Measurements from ENCODE around the gene SLC3A2. TPM values are rescaled to one million over a fixed set of nuclear protein-coding genes. Genes with fewer than 3 reads are reported as not detected.

Gene SLC3A2
- total and polyA plus RNA-seq, 4 donors, result 34.3 to 59.5 (median 51.0) TPM

DNA sequence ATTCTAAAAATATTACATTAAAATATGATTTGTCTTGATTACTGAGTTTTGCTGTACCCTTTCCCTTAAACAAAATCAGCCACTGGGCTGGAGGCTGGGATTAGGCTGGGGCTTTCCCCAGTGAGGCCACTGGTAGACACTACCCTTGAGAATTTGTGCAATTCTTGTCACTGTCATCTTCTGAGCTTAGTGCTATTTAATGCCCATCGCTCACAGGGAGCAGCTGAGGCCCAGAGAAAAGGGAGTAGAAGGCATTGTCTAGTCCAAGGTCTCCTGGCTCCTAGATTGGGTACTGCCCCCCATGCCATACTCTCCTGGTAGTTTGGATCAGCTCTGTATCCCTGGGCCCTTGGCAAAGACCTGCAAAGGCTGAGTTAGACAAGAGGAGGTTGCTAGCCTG, 33.7 kb downstream of the SLC3A2 start:
- no peak overlapping the region for H3K9ac ChIP-seq (ENCODE audit: low read depth in 1 of 2, low read length in 2 of 2)
- no peak for DNase-seq (ENCODE audit: low spot score)
- no peak overlapping the region for H3K4me3 ChIP-seq (ENCODE audit: low read depth in 1 of 3, low read length in 3 of 3)
- H3K27me3 ChIP-seq (ENCODE audit: control insufficient read depth in 4 of 4, insufficient read depth in 4 of 4, low read length in 3 of 4), result no peaks in the 10 kb centered on the region
- TF ChIP-seq RAD21 (IDR thresholded peaks at IDR 0.05), result no peak
- TF ChIP-seq TAF1 (conservative IDR thresholded peaks at IDR 0.05), result no peak
- TF ChIP-seq, protein P1, sequence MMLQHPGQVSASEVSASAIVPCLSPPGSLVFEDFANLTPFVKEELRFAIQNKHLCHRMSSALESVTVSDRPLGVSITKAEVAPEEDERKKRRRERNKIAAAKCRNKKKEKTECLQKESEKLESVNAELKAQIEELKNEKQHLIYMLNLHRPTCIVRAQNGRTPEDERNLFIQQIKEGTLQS (IDR thresholded peaks at IDR 0.05), result no peak
- TF ChIP-seq HNF4G (IDR thresholded peaks at IDR 0.05), result no peak
- no peak for TF ChIP-seq FOXA1 (IDR thresholded peaks at IDR 0.05)
- TF ChIP-seq, protein P2, sequence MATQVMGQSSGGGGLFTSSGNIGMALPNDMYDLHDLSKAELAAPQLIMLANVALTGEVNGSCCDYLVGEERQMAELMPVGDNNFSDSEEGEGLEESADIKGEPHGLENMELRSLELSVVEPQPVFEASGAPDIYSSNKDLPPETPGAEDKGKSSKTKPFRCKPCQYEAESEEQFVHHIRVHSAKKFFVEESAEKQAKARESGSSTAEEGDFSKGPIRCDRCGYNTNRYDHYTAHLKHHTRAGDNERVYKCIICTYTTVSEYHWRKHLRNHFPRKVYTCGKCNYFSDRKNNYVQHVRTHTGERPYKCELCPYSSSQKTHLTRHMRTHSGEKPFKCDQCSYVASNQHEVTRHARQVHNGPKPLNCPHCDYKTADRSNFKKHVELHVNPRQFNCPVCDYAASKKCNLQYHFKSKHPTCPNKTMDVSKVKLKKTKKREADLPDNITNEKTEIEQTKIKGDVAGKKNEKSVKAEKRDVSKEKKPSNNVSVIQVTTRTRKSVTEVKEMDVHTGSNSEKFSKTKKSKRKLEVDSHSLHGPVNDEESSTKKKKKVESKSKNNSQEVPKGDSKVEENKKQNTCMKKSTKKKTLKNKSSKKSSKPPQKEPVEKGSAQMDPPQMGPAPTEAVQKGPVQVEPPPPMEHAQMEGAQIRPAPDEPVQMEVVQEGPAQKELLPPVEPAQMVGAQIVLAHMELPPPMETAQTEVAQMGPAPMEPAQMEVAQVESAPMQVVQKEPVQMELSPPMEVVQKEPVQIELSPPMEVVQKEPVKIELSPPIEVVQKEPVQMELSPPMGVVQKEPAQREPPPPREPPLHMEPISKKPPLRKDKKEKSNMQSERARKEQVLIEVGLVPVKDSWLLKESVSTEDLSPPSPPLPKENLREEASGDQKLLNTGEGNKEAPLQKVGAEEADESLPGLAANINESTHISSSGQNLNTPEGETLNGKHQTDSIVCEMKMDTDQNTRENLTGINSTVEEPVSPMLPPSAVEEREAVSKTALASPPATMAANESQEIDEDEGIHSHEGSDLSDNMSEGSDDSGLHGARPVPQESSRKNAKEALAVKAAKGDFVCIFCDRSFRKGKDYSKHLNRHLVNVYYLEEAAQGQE (IDR thresholded peaks at IDR 0.05), result no peak
- TF ChIP-seq, protein P3, sequence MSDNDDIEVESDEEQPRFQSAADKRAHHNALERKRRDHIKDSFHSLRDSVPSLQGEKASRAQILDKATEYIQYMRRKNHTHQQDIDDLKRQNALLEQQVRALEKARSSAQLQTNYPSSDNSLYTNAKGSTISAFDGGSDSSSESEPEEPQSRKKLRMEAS (IDR thresholded peaks at IDR 0.05), result no peak
- no peak for TF ChIP-seq SP1 (IDR thresholded peaks at IDR 0.05)
- TF ChIP-seq FOXA2 (IDR thresholded peaks at IDR 0.05), result no peak
- TF ChIP-seq, protein P4, sequence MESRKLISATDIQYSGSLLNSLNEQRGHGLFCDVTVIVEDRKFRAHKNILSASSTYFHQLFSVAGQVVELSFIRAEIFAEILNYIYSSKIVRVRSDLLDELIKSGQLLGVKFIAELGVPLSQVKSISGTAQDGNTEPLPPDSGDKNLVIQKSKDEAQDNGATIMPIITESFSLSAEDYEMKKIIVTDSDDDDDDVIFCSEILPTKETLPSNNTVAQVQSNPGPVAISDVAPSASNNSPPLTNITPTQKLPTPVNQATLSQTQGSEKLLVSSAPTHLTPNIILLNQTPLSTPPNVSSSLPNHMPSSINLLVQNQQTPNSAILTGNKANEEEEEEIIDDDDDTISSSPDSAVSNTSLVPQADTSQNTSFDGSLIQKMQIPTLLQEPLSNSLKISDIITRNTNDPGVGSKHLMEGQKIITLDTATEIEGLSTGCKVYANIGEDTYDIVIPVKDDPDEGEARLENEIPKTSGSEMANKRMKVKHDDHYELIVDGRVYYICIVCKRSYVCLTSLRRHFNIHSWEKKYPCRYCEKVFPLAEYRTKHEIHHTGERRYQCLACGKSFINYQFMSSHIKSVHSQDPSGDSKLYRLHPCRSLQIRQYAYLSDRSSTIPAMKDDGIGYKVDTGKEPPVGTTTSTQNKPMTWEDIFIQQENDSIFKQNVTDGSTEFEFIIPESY (IDR thresholded peaks at IDR 0.05), result no peak
- TF ChIP-seq NR2F2 (IDR thresholded peaks at IDR 0.05), result no peak
- H3K9me3 ChIP-seq (ENCODE audit: control insufficient read depth in 4 of 4, low read length in 3 of 4), result no peaks in the 10 kb centered on the region
- H3K27ac ChIP-seq (ENCODE audit: low read depth in 1 of 2, low read length in 2 of 2), result no peak overlapping the region
- no peaks in the 10 kb centered on the region for H3K4me1 ChIP-seq (ENCODE audit: control insufficient read depth in 4 of 4, insufficient read depth in 4 of 4, low read length in 3 of 4)
- H3K36me3 ChIP-seq (ENCODE audit: control insufficient read depth in 4 of 4, insufficient read depth in 3 of 4, low read depth in 1 of 4, low read length in 3 of 4), result no peaks in the 10 kb centered on the region
- 100% methylated on average over 1 of the region's 1 CpG for WGBS

DNA sequence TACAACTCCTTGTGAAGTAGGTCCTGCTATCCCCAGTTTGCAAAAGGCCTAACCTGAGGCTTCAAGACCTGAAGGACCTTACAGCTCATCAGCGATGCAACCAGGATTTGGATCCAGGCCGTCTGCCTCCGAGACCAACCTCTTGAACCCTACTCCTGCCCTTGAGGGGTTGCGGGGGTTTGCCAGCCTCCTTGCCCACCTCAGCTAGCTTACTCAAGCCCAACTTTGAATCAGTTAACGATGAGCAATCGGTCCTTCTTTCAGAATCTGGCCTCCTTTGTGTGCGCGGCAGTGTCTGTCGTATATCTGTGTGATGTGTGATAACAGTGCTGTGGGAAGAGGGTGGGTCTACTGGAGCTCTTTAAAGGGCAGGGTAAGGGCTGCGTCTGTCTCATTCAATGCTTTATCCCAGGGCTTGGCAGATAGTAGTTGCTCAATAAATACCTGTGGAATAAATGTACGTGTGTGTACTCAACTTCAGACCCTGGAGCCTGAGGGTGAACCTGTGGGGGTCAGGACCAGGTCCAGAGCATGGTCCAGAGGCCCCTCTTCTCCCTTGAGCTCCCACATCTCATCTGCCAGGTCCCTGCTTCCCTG, 37.3 kb downstream of the SLC3A2 start:
- Histone ChIP-seq H3K36me3 (ENCODE audit: control insufficient read depth in 4 of 4, insufficient read depth in 3 of 4, low read depth in 1 of 4, low read length in 3 of 4) (no peaks in the 10 kb centered on the region), H3K27me3 (ENCODE audit: control insufficient read depth in 4 of 4, insufficient read depth in 4 of 4, low read length in 3 of 4) (peaks cover 0 to 3% (median 0%) of the 10 kb centered on the region in 4 donors), H3K4me1 (ENCODE audit: control insufficient read depth in 4 of 4, insufficient read depth in 4 of 4, low read length in 3 of 4) (no peaks in the 10 kb centered on the region), H3K9ac (ENCODE audit: low read depth in 1 of 2, low read length in 2 of 2) (no peak overlapping the region), H3K4me3 (ENCODE audit: low read depth in 1 of 3, low read length in 3 of 3) (no peak overlapping the region), H3K27ac (ENCODE audit: low read depth in 1 of 2, low read length in 2 of 2) (no peak overlapping the region), H3K9me3 (ENCODE audit: control insufficient read depth in 4 of 4, low read length in 3 of 4) (no peaks in the 10 kb centered on the region)
- no peak for DNase-seq (ENCODE audit: low spot score)
- TF ChIP-seq HNF4A (conservative IDR thresholded peaks at IDR 0.05) (no peak), RAD21 (IDR thresholded peaks at IDR 0.05) (no peak), TAF1 (conservative IDR thresholded peaks at IDR 0.05) (no peak), RXRA (IDR thresholded peaks at IDR 0.05) (no peak), HNF4G (IDR thresholded peaks at IDR 0.05) (no peak), YY1 (IDR thresholded peaks at IDR 0.05) (no peak), FOXA2 (IDR thresholded peaks at IDR 0.05) (no peak), NR2F2 (IDR thresholded peaks at IDR 0.05) (no peak), GABPA (IDR thresholded peaks at IDR 0.05 in 1 of 2, conservative IDR thresholded peaks at IDR 0.05 in 1 of 2) (no peak), EGR1 (IDR thresholded peaks at IDR 0.05; ENCODE audit: low read depth in 2 of 2) (no peak), FOXA1 (IDR thresholded peaks at IDR 0.05) (no peak)
- TF ChIP-seq, protein P3 (IDR thresholded peaks at IDR 0.05), result no peak
- TF ChIP-seq, protein P2 (IDR thresholded peaks at IDR 0.05), result no peak
- TF ChIP-seq, protein P5, sequence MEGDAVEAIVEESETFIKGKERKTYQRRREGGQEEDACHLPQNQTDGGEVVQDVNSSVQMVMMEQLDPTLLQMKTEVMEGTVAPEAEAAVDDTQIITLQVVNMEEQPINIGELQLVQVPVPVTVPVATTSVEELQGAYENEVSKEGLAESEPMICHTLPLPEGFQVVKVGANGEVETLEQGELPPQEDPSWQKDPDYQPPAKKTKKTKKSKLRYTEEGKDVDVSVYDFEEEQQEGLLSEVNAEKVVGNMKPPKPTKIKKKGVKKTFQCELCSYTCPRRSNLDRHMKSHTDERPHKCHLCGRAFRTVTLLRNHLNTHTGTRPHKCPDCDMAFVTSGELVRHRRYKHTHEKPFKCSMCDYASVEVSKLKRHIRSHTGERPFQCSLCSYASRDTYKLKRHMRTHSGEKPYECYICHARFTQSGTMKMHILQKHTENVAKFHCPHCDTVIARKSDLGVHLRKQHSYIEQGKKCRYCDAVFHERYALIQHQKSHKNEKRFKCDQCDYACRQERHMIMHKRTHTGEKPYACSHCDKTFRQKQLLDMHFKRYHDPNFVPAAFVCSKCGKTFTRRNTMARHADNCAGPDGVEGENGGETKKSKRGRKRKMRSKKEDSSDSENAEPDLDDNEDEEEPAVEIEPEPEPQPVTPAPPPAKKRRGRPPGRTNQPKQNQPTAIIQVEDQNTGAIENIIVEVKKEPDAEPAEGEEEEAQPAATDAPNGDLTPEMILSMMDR (IDR thresholded peaks at IDR 0.05; ENCODE audit: low read depth, low read length, missing input control), result no peak
- TF ChIP-seq, protein P4 (IDR thresholded peaks at IDR 0.05), result no peak
- WGBS, result 92% methylated on average over 11 of the region's 11 CpGs
